Panc1 (cell line): Measurements from ENCODE around the gene ORM1.

Experiments
- POLR2AphosphoS5 ChIP-seq: IDR thresholded peaks from 2 replicates; pipeline ENCODE4 v1.6.1; 2012; ENCODE audit warnings: mild to moderate bottlenecking, low read depth, low read length, moderate library complexity
- TF ChIP-seq, protein P1 (sequence below): fragments of 450-650 bp; IDR thresholded peaks from 2 replicates; pipeline ENCODE4 v1.5.1; 2017; ENCODE audit warnings: mild to moderate bottlenecking

DNA sequence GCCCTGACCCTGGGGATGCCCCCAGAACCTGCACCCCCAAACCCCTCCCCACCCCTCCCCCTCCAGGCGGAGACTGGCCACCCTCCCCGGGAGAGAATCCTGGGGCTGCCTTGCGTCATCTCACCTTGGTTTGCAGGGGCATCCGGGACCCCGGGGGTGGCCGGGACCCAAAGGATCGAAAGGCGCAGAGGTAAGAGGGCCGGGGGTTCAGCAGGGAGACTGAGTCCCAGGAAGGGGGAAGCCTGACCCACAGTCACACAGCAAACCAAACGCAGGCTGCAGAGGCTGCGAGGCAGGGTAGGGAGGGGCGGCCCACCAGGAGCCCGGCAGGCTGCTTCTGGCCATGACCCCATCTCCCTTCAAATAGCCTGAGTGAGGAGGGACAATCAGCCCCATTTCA is 33.8 kb upstream of the ORM1 start:
- TF ChIP-seq, protein P1, sequence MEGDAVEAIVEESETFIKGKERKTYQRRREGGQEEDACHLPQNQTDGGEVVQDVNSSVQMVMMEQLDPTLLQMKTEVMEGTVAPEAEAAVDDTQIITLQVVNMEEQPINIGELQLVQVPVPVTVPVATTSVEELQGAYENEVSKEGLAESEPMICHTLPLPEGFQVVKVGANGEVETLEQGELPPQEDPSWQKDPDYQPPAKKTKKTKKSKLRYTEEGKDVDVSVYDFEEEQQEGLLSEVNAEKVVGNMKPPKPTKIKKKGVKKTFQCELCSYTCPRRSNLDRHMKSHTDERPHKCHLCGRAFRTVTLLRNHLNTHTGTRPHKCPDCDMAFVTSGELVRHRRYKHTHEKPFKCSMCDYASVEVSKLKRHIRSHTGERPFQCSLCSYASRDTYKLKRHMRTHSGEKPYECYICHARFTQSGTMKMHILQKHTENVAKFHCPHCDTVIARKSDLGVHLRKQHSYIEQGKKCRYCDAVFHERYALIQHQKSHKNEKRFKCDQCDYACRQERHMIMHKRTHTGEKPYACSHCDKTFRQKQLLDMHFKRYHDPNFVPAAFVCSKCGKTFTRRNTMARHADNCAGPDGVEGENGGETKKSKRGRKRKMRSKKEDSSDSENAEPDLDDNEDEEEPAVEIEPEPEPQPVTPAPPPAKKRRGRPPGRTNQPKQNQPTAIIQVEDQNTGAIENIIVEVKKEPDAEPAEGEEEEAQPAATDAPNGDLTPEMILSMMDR, result no peak
- no peak for TF ChIP-seq POLR2AphosphoS5
